SK-N-MC (cell line): ENCODE measurements around the gene RGS17.

ENCODE experiments used
- EZH2 ChIP-seq: fragments of 200-600 bp; sonication (generic); IDR thresholded peaks from one replicate; pipeline ENCODE4 v1.6.1; 2017; ENCODE audit warnings: antibody characterized with exemption
- FOXP2 ChIP-seq: optimal IDR thresholded peaks from 2 replicates; pipeline ENCODE3; 2011; ENCODE audit warnings: mild to moderate bottlenecking, moderate library complexity; ENCODE audit not compliant: insufficient read depth; ENCODE audit errors: extremely low read length, control extremely low read depth
- POLR2AphosphoS5 ChIP-seq: IDR thresholded peaks from 2 replicates; pipeline ENCODE4 v1.6.1; 2012; ENCODE audit warnings: mild to moderate bottlenecking, low read depth, low read length, borderline replicate concordance

GRCh38 chr6:153081914-153082313 lies 49.2 kb downstream of the RGS17 start:
- TF ChIP-seq EZH2 = no peak
- no peak for TF ChIP-seq POLR2AphosphoS5
- no peak for TF ChIP-seq FOXP2
